ENCODE data around the gene MYOD1.
A peak's percentile ranks its signal among the peaks of the same experiment; 100 is the strongest.

DNA sequence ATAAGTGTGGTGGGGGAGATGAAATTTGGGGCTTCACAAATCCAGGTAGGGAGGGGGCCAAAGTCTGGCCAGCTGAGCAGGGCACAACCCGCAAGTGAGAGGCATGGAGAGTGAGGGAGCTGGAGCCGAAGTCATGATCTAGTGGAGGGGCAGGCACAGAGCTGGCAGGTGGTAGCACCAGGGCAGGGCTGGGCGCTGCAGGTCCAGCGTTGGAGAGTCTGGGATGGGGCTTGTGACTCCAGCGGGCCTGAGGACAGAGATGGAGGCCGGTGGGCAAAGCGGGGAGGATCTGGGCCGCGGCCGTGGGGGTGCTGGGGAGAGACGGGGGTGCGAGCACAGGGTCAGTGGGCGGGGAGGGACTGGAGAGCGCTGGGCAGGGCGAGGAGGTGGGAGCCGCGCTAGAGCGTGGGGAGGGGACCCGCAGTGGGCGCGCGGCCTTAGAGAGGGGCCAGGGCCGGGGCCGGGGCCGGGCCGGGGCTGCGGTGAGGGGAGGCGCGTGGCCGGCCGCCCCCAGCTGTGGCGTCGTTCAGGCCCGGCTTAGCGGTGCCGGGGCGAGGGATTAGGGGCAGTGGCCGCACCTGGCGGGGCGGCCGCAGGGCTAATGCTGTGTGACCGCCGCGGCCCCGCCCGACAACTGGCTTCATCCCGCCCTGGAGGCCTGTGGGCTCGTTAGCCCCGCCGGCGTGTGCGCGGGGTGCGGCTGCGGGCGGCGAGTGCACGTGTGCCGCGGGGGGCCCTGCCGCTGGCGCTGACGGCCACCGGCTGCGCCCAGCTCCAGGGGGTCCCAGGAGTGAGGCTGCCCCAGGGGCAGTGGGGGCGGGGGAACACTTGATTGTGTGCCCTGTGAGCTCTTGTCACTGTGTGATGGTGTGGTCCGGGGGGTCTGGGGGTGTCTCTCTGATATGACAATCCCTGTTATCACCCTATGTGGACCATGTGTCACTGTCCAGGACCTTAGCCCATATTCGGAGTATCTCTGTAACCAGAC lies 23.6 kb upstream of the MYOD1 start:
- TF ChIP-seq, protein P1, sequence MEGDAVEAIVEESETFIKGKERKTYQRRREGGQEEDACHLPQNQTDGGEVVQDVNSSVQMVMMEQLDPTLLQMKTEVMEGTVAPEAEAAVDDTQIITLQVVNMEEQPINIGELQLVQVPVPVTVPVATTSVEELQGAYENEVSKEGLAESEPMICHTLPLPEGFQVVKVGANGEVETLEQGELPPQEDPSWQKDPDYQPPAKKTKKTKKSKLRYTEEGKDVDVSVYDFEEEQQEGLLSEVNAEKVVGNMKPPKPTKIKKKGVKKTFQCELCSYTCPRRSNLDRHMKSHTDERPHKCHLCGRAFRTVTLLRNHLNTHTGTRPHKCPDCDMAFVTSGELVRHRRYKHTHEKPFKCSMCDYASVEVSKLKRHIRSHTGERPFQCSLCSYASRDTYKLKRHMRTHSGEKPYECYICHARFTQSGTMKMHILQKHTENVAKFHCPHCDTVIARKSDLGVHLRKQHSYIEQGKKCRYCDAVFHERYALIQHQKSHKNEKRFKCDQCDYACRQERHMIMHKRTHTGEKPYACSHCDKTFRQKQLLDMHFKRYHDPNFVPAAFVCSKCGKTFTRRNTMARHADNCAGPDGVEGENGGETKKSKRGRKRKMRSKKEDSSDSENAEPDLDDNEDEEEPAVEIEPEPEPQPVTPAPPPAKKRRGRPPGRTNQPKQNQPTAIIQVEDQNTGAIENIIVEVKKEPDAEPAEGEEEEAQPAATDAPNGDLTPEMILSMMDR (conservative IDR thresholded peaks at IDR 0.05; ENCODE audit: low read depth, low read length) = no peak
- peak; percentile 54 for TF ChIP-seq EZH2 (IDR thresholded peaks at IDR 0.05; ENCODE audit: borderline replicate concordance, low read depth, low read length, poor library complexity, severe bottlenecking)
